Motor neuron (in vitro differentiated cells): Measurements from ENCODE around the gene LAPTM5. TPM values are rescaled to one million over a fixed set of nuclear protein-coding genes. Genes with fewer than 3 reads are reported as not detected.
"Not testable (repeated sequence)": the region's sequence is repeated elsewhere in the genome, so short reads cannot be mapped to it uniquely, and the experiment has no call there.

Experiments used
- ATAC-seq, 8 experiments: fragments of 200-7000 bp; cut with Tn5 transposase; replicated peaks in 6 of 8; 2 replicates each; pipeline ENCODE4 v1.8.0; 2021; ENCODE audit warnings: mild to moderate bottlenecking in 8 of 8, moderate library complexity in 8 of 8
- H3K27ac ChIP-seq, 2 donors: fragments of 250-450 bp; sonication (Bioruptor Pico); 2 replicates each; pipeline ENCODE4 v1.9.0; 2021; ENCODE audit warnings: antibody characterized with exemption in 2 of 2, mild to moderate bottlenecking in 2 of 2, moderate library complexity in 1 of 2
- H3K4me1 ChIP-seq, 2 donors: fragments of 250-450 bp; sonication (Bioruptor Pico); replicated peaks in 1 of 2; 2 replicates each; pipeline ENCODE4 v1.6.1; 2021; ENCODE audit warnings: antibody characterized with exemption in 2 of 2, mild to moderate bottlenecking in 2 of 2, moderate library complexity in 1 of 2
- H3K4me3 ChIP-seq, 5 donors: fragments of 250-450 bp; sonication (Bioruptor Pico); 2 replicates each; pipeline ENCODE4 v1.9.0; 2021; ENCODE audit warnings: antibody characterized with exemption in 5 of 5, mild to moderate bottlenecking in 5 of 5, moderate library complexity in 4 of 5
- WGBS, 10 experiments: fragments of 450-650 bp; shearing (Covaris generic); methylation state at CpG; one replicate each; pipeline ENCODE4 v1.0.0; 2022; 5-methylcytosine and 5-hydroxymethylcytosine counted together
- in situ Hi-C, 9 experiments: fragments of 400-800 bp; cut with MboI; loops; one replicate each; pipeline ENCODE4 v1.15.0; 2021; ENCODE audit warnings: low sequenced_read_pairs in 9 of 9, low pct_unique_long_range_greater_than_20kb in 2 of 9; ENCODE audit not compliant: unreplicated experiment in 9 of 9
- total RNA-seq, 8 experiments: library from RNA; unstranded; fragments of 300-600 nt; gene quantifications; 2 replicates each; pipeline versions ENCODE4 v1.2.3 to v1.2.4, GENCODE V29; 2022

The LAPTM5 gene
- total RNA-seq, 8 experiments from 2014 or later = 0.31 to 2.3 (median 0.49) TPM; not detected in 1

GRCh38 chr1:30794260-30794659 lies 36.7 kb upstream of the LAPTM5 start:
- WGBS, 10 experiments = 39 to 100% (median 90%) methylated on average over 1 to 4 of the region's 4 CpGs; no CpG with 5 or more reads in 1 of the 10 experiments
- H3K4me1 ChIP-seq = peaks cover 0 to 7% of the 10 kb centered on the region in 2 donors
- H3K27ac ChIP-seq = no peak overlapping the region
- in situ Hi-C loops = loop anchor here in 1 of 9 experiments (10.0 kb wide), 1 partner anchor 121 kb away; no protein-coding TSS in a partner anchor
- H3K4me3 ChIP-seq = no peak overlapping the region
- no peak for ATAC-seq

DNA sequence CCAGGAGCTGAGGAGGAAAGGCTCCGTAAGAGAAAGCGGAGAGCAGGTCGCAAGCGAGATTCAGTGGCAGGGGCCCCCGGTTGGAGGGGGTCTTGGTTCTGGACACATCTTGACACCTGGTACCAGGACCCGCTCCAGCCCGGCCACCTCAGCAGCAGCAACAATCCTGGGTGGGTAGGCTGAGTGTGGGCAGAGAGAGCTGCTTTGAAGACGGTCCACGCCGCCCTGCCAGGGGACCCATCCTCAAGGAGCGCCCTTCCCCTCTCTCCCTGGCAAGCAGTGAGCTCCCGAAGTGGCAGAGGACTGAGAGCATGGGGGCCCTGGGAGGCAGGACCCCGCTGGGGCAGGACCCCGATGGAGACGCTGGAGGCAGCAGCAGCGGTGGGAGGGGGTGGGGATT lies 35.6 kb upstream of the LAPTM5 start:
- Histone ChIP-seq H3K4me3 (no peak overlapping the region), H3K27ac (no peak overlapping the region), H3K4me1 (peaks cover 0 to 15% of the 10 kb centered on the region in 2 donors)
- in situ Hi-C loops = loop anchor here in 1 of 9 experiments (10.0 kb wide), 1 partner anchor 122 kb away; no protein-coding TSS in a partner anchor
- ATAC-seq = no peak
- 78 to 100% (median 87%) methylated on average over 1 to 7 of the region's 16 CpGs; no CpG with 5 or more reads in 6 of the 10 experiments for WGBS, 10 experiments

DNA sequence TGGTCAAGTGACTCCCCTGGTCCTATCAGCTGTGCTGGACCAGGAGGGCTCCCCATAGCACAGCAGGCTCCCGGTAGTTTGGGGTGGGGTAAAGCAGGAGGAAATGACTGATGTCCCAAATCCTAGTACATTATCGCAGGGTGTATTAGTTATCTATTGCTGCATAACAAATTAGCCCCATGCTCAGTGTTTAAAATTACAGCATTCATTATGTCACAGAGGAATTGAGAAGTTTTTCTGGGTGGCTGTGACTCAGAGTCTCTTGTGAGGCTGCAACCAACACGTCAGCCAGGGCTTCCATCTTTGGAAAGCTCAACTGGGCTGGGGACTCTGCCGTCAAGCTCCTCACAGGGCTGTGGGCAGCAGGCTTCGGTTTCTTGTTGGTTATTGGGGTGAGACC lies 34.3 kb upstream of the LAPTM5 start:
- ATAC-seq = no peak
- WGBS, 10 experiments = 57 to 88% (median 79%) methylated on average over 1 to 5 of the region's 5 CpGs; no CpG with 5 or more reads in 2 of the 10 experiments
- H3K27ac ChIP-seq = no peak overlapping the region
- peaks cover 1 to 24% of the 10 kb centered on the region in 2 donors for H3K4me1 ChIP-seq
- in situ Hi-C loops = loop anchor here in 1 of 9 experiments (10.0 kb wide), 1 partner anchor 123 kb away; no protein-coding TSS in a partner anchor
- no peak overlapping the region for H3K4me3 ChIP-seq

DNA sequence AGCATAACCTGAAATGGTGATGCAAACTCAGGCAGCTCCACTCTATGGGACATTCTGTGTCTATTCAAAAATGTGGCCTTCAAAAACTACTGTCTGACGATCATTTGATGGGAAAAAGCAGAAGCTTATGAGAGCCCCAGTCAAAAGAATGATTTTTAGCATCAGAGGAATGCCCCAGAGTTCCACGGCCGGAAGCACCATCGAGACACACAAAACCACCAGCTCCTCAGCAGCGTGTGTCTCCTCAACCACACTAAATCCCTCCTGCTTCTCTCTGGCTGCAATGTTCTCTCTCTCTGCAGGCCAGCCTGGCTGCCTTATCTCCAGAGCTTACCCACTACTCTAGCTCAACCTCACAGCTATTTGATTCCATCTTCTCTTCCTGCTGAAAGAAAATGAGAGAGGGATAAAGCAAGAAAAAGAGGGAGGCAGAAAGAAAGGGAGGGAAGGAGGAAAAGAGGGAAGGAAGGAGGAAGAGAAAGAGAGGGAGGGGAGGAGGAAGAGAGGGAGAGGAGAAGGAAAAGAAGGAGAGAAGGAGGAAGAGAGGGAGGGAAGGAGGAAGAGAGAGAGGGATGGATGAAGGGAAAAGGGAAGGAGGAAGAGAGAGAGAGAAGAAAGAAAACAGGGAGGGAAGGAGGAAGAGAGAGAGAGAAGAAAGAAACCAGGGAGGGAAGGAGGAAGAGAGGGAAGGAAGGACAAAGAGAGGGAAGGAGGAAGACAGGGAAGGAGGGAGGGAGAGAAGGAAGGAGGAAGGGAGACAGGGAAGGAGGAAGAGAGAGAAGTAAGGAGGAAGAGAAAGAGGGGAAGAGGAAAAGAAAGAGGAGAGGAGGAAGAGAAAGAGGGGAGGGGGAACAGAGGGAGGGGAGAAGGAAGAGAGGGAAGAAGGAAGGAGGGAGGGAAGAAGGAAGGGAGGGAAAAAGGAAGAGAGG lies 33.5 kb upstream of the LAPTM5 start:
- 0 to 93% (median 75%) methylated on average over 1 to 5 of the region's 5 CpGs; no CpG with 5 or more reads in 2 of the 10 experiments for WGBS, 10 experiments
- in situ Hi-C loops = loop anchor here in 1 of 9 experiments (10.0 kb wide), 1 partner anchor 124 kb away; no protein-coding TSS in a partner anchor
- H3K4me1 ChIP-seq = peaks cover 9 to 31% of the 10 kb centered on the region in 2 donors
- H3K4me3 ChIP-seq = no peak overlapping the region
- no peak for ATAC-seq
- H3K27ac ChIP-seq = no peak overlapping the region

- not testable (repeated sequence) for H3K27ac ChIP-seq, H3K4me3 ChIP-seq, ATAC-seq
- WGBS, 10 experiments = 40 to 83% (median 77%) methylated on average over 1 to 5 of the region's 5 CpGs; no CpG with 5 or more reads in 2 of the 10 experiments
- peaks cover 9 to 32% of the 10 kb centered on the region in 2 donors for H3K4me1 ChIP-seq
- in situ Hi-C loops = loop anchor here in 1 of 9 experiments (10.0 kb wide), 1 partner anchor 125 kb away; no protein-coding TSS in a partner anchor
Observed at GRCh38 chr1:30790256-30790525, 32.6 kb upstream of the LAPTM5 start.

DNA sequence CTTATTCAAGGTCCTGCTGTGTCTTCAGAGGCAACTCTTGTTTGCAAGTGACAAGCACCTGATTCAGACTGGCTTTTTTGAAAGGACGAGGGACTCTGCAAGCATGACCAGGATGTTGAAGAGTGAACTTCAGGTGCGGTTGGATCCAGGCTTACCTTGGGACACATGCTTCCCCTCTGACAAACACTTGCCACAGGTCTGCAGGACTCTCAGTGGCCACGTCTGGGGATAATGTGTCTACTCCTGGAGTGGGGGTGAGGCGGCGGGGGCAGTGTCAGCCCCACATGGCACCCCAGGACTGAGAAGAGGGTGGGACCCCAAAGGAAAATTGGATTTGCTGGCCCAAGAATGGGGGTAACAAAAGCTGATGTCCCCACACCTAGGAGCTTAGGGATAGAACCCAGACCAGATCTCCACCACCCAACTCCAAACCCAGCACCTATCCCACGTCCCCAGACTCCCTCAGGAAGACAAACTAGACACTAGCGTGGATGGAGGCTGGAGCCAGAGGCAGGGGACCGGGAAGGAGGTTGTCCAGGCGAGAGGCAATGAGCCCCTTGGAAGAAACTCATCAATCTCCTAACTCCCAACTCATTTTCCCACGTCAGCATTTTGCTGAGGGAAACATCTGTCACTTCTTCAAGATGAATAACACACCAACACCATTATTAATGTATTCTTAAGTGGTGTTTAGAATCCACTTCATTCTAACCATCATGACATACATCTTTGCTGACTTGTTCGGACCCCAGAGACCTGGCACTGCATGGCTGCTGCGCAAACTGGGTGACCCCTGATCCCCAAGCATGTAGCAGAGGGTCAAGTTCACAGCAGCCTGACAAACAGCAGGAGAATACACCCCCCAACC lies 32.0 kb upstream of the LAPTM5 start:
- in situ Hi-C loops = loop anchor here in 3 of 9 experiments (5.0 to 10.0 kb wide), 2 partner anchors 123 to 125 kb away; no protein-coding TSS in a partner anchor
- Histone ChIP-seq H3K4me3 (no peak overlapping the region), H3K4me1 (peaks cover 9 to 32% of the 10 kb centered on the region in 2 donors), H3K27ac (no peak overlapping the region)
- WGBS, 10 experiments = 0 to 100% (median 65%) methylated on average over 1 to 8 of the region's 12 CpGs; no CpG with 5 or more reads in 1 of the 10 experiments
- ATAC-seq = peak in 2 of 8 experiments; percentile 22 to 25

DNA sequence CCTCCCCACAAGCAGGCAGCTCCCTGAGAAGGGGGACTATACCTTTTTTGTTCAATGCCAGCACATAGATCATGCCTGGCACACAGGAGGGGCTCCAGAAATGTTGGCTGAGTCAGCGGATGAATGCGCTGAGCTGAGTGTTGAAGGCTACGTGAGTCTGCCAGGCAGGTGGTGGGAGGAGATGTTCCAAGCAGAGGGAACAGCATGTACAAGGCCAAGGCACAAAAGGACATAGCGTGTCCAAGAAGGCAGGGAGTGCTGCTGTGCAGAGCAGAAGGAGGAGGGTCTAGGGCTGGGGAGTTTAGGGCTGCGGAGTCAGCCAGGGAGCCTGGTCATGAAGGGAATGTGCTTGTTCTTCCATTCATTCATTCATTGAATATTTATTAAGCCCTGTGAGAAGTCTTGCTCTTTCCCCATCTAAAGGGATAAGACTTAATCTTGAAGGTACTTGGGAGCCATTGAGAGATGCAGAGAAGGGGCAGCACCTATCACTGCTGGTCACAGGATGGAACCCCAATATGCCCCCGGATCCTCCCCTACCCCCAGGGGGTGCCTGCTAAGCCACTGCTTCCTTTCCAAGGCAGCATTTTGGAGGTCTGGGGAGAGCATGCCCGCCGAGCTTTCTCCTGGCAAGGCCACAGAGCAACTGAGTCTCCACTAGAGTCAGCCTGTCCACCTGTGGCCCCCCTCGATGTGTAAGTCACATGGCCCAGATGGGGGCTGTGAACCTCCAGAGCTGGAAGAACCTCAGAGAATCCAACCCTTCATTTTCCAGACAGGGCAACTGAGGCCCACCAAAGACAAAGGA lies 31.2 kb upstream of the LAPTM5 start:
- H3K4me1 ChIP-seq = peaks cover 9 to 33% of the 10 kb centered on the region in 2 donors
- H3K27ac ChIP-seq = no peak overlapping the region
- in situ Hi-C loops = loop anchor here in 2 of 9 experiments (5.0 to 10.0 kb wide), 2 partner anchors 124 to 126 kb away; no protein-coding TSS in a partner anchor
- ATAC-seq = peak in 5 of 8 experiments; percentile 4 to 19 (median 6)
- WGBS, 10 experiments = 61 to 100% (median 87%) methylated on average over 1 to 7 of the region's 9 CpGs
- no peak overlapping the region for H3K4me3 ChIP-seq

DNA sequence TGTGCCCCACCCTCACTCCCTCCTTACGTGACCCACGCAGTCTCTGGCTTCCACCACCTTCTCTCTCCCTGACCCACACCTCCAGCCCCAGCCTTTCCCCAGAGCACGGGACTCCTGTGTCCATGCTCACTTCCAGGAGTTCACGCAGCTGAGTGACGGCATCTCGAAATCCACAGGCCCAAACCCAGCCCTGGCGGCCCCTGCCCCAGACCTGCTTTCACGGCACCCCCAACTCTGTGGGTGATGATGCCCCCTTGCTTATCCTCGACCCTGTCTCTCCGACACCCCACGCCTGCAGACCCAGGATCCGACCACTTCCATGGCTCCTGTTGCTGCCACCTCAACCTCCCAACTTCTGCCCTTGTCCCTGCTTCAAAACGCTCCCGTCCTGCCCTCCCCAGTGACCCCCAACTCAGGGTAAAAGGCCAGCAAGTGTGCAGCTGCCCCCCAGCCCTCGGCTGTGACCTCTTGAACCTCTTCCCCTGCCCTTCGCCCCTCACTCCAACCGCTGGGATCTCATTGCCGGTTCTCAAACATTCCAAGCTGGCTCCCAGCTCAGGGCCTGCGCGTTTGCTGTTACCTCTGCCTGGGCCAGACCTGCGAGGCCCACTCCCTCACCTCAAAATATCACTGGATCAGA lies 30.4 kb upstream of the LAPTM5 start:
- no peak overlapping the region for H3K27ac ChIP-seq
- H3K4me1 ChIP-seq = peaks cover 13 to 41% of the 10 kb centered on the region in 2 donors
- H3K4me3 ChIP-seq = no peak overlapping the region
- in situ Hi-C loops = loop anchor here in 2 of 9 experiments (5.0 to 10.0 kb wide), 2 partner anchors 124 to 127 kb away; no protein-coding TSS in a partner anchor
- 80 to 100% (median 90%) methylated on average over 4 to 14 of the region's 21 CpGs; no CpG with 5 or more reads in 5 of the 10 experiments for WGBS, 10 experiments
- ATAC-seq = no peak

- ATAC-seq = no peak
- 74 to 100% (median 83%) methylated on average over 1 to 4 of the region's 5 CpGs; no CpG with 5 or more reads in 7 of the 10 experiments for WGBS, 10 experiments
- in situ Hi-C loops = loop anchor here in 2 of 9 experiments (5.0 to 10.0 kb wide), 2 partner anchors 125 to 128 kb away; no protein-coding TSS in a partner anchor
- H3K4me1 ChIP-seq = peaks cover 16 to 48% of the 10 kb centered on the region in 2 donors
- H3K27ac ChIP-seq = no peak overlapping the region
- H3K4me3 ChIP-seq = no peak overlapping the region
Observed at GRCh38 chr1:30787266-30787665, 29.7 kb upstream of the LAPTM5 start.

- Histone ChIP-seq H3K4me3 (no peak overlapping the region), H3K27ac (peak overlapping the region; percentile 16 to 54), H3K4me1 (peaks cover 16 to 50% of the 10 kb centered on the region in 2 donors)
- WGBS, 10 experiments = 25 to 100% (median 57%) methylated on average over 1 to 13 of the region's 13 CpGs; no CpG with 5 or more reads in 1 of the 10 experiments
- in situ Hi-C loops = loop anchor here in 2 of 9 experiments (5.0 to 10.0 kb wide), 2 partner anchors 126 to 128 kb away; no protein-coding TSS in a partner anchor
- peak; percentile 47 to 76 (median 62) for ATAC-seq
Observed at GRCh38 chr1:30786264-30786991, 28.9 kb upstream of the LAPTM5 start.

GRCh38 chr1:30785714-30786113 lies 28.1 kb upstream of the LAPTM5 start:
- ATAC-seq = no peak
- H3K4me3 ChIP-seq = no peak overlapping the region
- peaks cover 16 to 50% of the 10 kb centered on the region in 2 donors for H3K4me1 ChIP-seq
- in situ Hi-C loops = loop anchor here in 2 of 9 experiments (5.0 to 10.0 kb wide), 2 partner anchors 127 to 129 kb away; no protein-coding TSS in a partner anchor
- H3K27ac ChIP-seq = no peak overlapping the region
- 93 to 100% (median 100%) methylated on average over 1 to 7 of the region's 7 CpGs; no CpG with 5 or more reads in 5 of the 10 experiments for WGBS, 10 experiments
